ENCODE data around the gene CR1. TPM values are rescaled to one million over a fixed set of nuclear protein-coding genes. Genes with fewer than 3 reads are reported as not detected.
"Not testable (repeated sequence)": the region's sequence is repeated elsewhere in the genome, so short reads cannot be mapped to it uniquely, and the experiment has no call there.

The CR1 gene
- total RNA-seq, 2 donors from 2014 or later: 0.42 to 3.5 TPM

DNA sequence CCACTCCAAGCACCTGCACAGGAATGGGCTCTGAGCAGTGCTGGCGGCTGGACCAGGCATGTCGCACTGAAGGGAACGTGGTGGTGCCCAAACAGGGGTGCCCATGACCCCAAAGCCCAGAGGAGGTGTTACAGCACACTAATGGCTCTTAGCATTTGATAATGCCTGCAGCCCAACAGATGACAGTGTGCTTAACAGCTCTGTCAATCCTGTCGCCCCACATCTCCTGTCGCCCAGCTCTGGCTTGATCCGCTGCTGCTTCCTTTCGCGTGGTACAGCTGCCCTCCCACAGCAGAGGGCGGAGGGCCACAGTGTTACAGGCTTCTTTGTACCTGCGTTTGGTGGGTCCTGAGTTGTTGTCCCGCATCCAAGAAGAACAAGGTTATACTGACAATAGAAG is 116.8 kb downstream of the CR1 start:
- intact Hi-C loops (cut with DNase I): no loop called here
- no peak overlapping the region for H3K4me3 ChIP-seq
- no peak overlapping the region for H3K9ac ChIP-seq (ENCODE audit: low read depth in 2 of 2, low read length in 2 of 2)
- H3K9me3 ChIP-seq: no peaks in the 10 kb centered on the region
- H3K4me1 ChIP-seq: no peaks in the 10 kb centered on the region
- DNase-seq: no peak
- TF ChIP-seq, protein P1, sequence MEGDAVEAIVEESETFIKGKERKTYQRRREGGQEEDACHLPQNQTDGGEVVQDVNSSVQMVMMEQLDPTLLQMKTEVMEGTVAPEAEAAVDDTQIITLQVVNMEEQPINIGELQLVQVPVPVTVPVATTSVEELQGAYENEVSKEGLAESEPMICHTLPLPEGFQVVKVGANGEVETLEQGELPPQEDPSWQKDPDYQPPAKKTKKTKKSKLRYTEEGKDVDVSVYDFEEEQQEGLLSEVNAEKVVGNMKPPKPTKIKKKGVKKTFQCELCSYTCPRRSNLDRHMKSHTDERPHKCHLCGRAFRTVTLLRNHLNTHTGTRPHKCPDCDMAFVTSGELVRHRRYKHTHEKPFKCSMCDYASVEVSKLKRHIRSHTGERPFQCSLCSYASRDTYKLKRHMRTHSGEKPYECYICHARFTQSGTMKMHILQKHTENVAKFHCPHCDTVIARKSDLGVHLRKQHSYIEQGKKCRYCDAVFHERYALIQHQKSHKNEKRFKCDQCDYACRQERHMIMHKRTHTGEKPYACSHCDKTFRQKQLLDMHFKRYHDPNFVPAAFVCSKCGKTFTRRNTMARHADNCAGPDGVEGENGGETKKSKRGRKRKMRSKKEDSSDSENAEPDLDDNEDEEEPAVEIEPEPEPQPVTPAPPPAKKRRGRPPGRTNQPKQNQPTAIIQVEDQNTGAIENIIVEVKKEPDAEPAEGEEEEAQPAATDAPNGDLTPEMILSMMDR (IDR thresholded peaks at IDR 0.05): no peak
- H3K36me3 ChIP-seq: no peaks in the 10 kb centered on the region
- no peak overlapping the region for H3K27ac ChIP-seq
- H3K27me3 ChIP-seq: no peaks in the 10 kb centered on the region

DNA sequence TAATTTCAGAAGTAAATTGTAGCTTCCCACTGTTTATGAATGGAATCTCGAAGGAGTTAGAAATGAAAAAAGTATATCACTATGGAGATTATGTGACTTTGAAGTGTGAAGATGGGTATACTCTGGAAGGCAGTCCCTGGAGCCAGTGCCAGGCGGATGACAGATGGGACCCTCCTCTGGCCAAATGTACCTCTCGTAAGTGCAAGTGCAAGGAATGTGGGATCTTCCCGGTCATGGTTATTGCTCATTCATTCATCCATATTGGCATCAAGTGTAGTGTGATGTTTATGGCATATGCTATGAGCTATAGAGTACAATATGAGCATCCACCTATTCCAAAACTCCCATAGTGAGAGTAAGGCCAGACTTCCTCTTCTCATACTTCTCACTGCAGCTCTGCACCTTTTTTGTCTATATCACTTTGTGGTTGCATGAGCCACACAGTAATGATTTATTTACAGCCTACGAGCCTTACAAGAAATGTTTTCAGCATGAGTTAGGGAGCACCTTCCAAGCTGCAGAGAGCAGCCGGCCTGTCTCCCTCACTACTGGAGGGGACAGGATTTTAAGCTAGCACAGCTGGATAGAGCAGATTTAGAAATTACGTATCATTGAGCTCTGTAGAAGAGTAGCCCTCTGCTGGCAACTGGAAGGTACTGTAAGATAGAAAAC is 124.0 kb downstream of the CR1 start:
- Histone ChIP-seq H3K4me3 (no peak overlapping the region), H3K27me3 (no peaks in the 10 kb centered on the region), H3K9me3 (no peaks in the 10 kb centered on the region), H3K27ac (no peak overlapping the region), H3K36me3 (no peaks in the 10 kb centered on the region), H3K9ac (ENCODE audit: low read depth in 2 of 2, low read length in 2 of 2) (no peak overlapping the region), H3K4me1 (no peaks in the 10 kb centered on the region)
- TF ChIP-seq, protein P1 (IDR thresholded peaks at IDR 0.05): peak; percentile 50
- DNase-seq: no peak
- intact Hi-C loops (cut with DNase I): no loop called here

DNA sequence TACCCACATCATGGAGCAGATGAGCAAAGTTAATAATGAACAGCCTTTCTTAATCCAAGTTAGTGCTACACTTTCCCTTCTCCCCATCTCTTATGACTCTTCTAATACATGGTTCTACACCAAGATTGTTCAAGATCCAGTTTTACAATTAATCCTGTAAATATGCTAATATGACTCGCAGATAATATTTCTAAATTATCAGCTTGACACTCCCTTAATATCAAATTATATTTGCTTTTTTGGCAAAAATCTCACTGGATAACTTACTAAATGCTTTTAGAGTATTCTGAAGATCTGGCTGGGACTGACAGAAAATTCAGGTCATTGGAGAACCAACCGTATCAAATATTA is 124.6 kb downstream of the CR1 start:
- TF ChIP-seq, protein P1 (IDR thresholded peaks at IDR 0.05): no peak
- no peaks in the 10 kb centered on the region for H3K9me3 ChIP-seq
- no peak overlapping the region for H3K4me3 ChIP-seq
- H3K9ac ChIP-seq (ENCODE audit: low read depth in 2 of 2, low read length in 2 of 2): no peak overlapping the region
- no peaks in the 10 kb centered on the region for H3K36me3 ChIP-seq
- no peak overlapping the region for H3K27ac ChIP-seq
- DNase-seq: no peak
- no peaks in the 10 kb centered on the region for H3K27me3 ChIP-seq
- no peaks in the 10 kb centered on the region for H3K4me1 ChIP-seq
- intact Hi-C loops (cut with DNase I): no loop called here

DNA sequence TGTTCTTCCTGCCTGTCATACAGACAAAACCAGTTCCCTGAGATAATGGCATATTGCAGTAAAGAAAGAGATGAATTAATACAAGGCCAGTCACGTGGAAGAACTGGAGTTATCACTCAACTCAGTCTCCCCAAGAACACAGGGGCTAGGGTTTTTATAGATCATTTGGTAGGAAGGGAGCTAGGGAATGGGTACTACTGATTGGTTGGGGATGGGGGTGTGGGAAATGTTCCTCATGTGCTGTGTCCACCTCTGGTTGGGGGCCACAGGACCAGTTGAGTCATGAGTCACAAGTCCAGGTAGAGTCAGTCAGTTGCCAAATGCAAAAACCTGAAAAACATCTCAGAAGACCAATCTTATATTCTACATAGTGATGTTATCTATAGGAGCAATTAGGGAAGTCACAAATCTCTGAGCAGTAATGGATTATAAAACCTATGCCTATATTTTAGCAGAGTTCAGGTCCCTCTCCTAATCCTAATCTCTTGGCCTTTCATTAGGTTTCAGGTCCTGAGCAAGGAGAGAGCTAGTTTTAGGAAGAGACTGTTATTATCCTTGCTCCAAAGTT is 129.6 kb downstream of the CR1 start:
- H3K27ac ChIP-seq; H3K9me3 ChIP-seq; DNase-seq; H3K4me1 ChIP-seq; H3K9ac ChIP-seq (ENCODE audit: low read depth in 2 of 2, low read length in 2 of 2); intact Hi-C loops (cut with DNase I); H3K36me3 ChIP-seq; H3K27me3 ChIP-seq; H3K4me3 ChIP-seq: not testable (repeated sequence)

DNA sequence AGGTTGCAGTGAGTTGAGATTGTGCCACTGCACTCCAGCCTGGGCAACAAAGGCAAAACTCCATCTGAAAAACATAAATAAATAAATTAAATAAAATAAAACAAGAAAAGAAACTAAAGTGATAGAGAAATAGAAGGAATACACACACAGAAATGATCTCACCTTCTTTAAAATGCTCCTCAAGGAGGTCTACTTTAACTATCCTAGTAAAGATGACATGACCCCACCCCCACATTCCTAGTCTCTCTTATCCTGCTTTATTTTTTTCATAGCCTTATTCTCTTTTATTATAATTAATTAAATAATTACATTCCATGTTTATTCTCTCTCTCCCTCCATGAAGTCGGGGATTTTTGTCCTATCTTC is 131.0 kb downstream of the CR1 start:
- no peak overlapping the region for H3K27ac ChIP-seq
- TF ChIP-seq, protein P1 (IDR thresholded peaks at IDR 0.05): no peak
- no peaks in the 10 kb centered on the region for H3K4me1 ChIP-seq
- intact Hi-C loops (cut with DNase I): no loop called here
- H3K9me3 ChIP-seq: no peaks in the 10 kb centered on the region
- H3K4me3 ChIP-seq: no peak overlapping the region
- no peaks in the 10 kb centered on the region for H3K36me3 ChIP-seq
- DNase-seq: no peak
- H3K27me3 ChIP-seq: no peaks in the 10 kb centered on the region
- H3K9ac ChIP-seq (ENCODE audit: low read depth in 2 of 2, low read length in 2 of 2): no peak overlapping the region

DNA sequence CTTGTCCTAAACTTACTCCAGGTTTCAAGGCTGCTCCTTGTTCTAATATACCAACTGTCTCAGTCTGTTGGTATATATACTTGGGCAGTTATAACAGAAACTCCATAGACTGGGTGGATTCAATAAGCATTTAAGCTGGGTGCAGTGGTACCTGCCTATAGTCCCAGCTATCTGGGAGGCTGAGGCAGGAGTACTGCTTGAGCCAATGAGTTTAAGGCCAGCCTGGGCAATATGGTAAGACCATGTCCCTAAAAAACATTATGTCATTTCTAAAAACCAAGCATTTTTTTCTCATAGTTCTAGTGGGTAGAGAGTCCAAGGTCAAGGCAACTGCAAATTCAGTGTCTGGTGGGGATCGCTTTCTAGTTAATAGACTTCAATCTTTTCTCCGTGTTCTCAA is 131.5 kb downstream of the CR1 start:
- H3K27ac ChIP-seq: no peak overlapping the region
- intact Hi-C loops (cut with DNase I): no loop called here
- H3K4me1 ChIP-seq: no peaks in the 10 kb centered on the region
- H3K9me3 ChIP-seq: no peaks in the 10 kb centered on the region
- no peaks in the 10 kb centered on the region for H3K36me3 ChIP-seq
- H3K9ac ChIP-seq (ENCODE audit: low read depth in 2 of 2, low read length in 2 of 2): no peak overlapping the region
- no peaks in the 10 kb centered on the region for H3K27me3 ChIP-seq
- TF ChIP-seq, protein P1 (IDR thresholded peaks at IDR 0.05): no peak
- DNase-seq: no peak
- no peak overlapping the region for H3K4me3 ChIP-seq

All from colonic mucosa (tissue), 4 donors.